HG02763 (cell line): ENCODE data around the gene C19orf44.

Experiments used
- ATAC-seq: cut with Tn5 transposase; IDR thresholded peaks from one replicate; pipeline ENCODE4 v1.9.1; 2021; ENCODE audit warnings: mild to moderate bottlenecking, moderate library complexity; ENCODE audit not compliant: unreplicated experiment

The C19orf44 gene

GRCh38 chr19:16516381-16516780, 20.2 kb downstream of the C19orf44 start:
- no peak for ATAC-seq

GRCh38 chr19:16516923-16517610, 20.9 kb downstream of the C19orf44 start:
- no peak for ATAC-seq

GRCh38 chr19:16518061-16518460, 21.9 kb downstream of the C19orf44 start:
- ATAC-seq = no peak

- no peak for ATAC-seq
These were observed 22.5 kb downstream of the C19orf44 start for GRCh38 chr19:16518483-16519229.

- no peak for ATAC-seq
These were observed 23.1 kb downstream of the C19orf44 start for GRCh38 chr19:16519230-16519687.

- no peak for ATAC-seq
These were observed 24.1 kb downstream of the C19orf44 start for GRCh38 chr19:16520074-16520973.

- no peak for ATAC-seq
These were observed 24.9 kb downstream of the C19orf44 start for GRCh38 chr19:16520986-16521624.

- no peak for ATAC-seq
These were observed 25.6 kb downstream of the C19orf44 start for GRCh38 chr19:16521715-16522289.

- ATAC-seq = no peak
These were observed 26.6 kb downstream of the C19orf44 start for GRCh38 chr19:16522559-16523377.

- no peak for ATAC-seq
These were observed 29.0 kb downstream of the C19orf44 start for GRCh38 chr19:16524991-16525734.

- no peak for ATAC-seq
These were observed 29.7 kb downstream of the C19orf44 start for GRCh38 chr19:16525751-16526481.

- ATAC-seq = no peak
These were observed 31.2 kb downstream of the C19orf44 start for GRCh38 chr19:16527334-16527935.

- ATAC-seq = no peak
These were observed 31.9 kb downstream of the C19orf44 start for GRCh38 chr19:16527971-16528521.

- no peak for ATAC-seq
These were observed 33.4 kb downstream of the C19orf44 start for GRCh38 chr19:16529466-16530144.

GRCh38 chr19:16530540-16531379, 34.6 kb downstream of the C19orf44 start:
- no peak for ATAC-seq

- ATAC-seq = no peak
These were observed 35.1 kb downstream of the C19orf44 start for GRCh38 chr19:16531380-16531669.
